SK-N-DZ (cell line): ENCODE measurements around the gene DNASE1L2.

Source experiments
- DNase-seq: peaks from one replicate; pipeline ENCODE4 v3.0.0-alpha.2; 2015; ENCODE audit warnings: low spot score

DNASE1L2 gene

DNA sequence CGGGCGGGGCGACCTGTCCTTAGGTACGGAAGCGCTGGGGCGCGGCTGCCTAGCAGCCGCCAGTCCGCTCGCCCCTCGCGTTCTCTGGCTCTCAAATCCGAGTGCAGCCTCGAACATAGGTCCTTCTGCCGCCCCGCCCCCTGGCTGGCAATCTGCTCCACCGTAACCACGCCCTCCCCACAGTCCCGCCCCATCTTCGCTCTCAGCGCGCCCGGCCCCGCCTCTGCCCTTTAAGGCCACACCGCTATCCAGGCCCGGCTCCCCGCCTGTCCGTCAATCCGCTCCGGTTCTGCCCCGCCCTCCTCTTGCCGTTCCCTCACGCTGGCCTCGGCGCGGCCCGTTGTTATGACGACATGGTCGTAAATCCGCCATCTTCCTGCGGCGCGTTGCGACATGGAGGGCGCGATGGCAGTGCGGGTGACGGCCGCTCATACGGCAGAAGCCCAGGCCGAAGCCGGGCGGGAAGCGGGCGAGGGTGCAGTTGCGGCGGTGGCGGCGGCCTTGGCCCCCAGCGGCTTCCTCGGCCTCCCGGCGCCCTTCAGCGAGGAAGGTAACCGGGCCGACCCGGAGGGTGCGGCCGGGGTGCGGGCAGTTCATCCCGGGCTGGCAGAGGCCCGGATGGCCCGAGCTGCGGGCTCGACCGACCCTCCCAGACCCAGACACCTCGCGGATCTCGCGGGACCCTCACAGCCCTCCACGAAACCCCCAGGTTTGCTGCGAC is 12.9 kb upstream of the DNASE1L2 start, which contains the start of gene E4F1:
E4F1 (plus strand) TSS at position 371 of the 721 bp plus-strand sequence; CDS start at position 394, 23 bp downstream.
- DNase-seq = peak; percentile 99

DNA sequence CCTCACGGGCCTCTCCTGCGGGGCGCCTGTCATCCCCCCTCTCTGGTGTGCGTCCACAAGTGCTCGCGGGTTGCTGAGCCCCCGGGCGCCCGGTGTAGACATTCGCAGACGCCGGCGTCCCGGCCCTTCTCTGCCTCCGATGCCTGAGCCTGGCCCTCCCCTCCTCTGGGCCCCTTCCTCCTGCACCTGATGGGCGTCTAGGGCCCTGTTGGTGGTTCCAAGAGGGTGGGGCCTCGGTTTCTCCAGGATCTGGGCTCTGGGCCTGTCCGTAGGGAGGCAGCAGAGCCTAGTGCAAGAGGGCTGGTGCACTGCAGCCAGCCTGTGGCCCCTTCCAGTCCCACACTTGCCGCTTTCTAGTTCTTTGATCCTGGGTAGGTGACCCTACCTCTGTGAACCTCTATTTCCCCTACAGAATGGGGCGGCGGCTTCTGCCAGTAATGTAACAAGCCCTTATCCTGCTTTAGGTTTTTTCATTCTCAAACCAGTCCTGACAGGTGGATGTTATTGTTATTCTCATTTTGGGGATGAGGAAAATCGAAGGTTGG is 12.2 kb upstream of the DNASE1L2 start:
- peak; percentile 66 for DNase-seq

DNA sequence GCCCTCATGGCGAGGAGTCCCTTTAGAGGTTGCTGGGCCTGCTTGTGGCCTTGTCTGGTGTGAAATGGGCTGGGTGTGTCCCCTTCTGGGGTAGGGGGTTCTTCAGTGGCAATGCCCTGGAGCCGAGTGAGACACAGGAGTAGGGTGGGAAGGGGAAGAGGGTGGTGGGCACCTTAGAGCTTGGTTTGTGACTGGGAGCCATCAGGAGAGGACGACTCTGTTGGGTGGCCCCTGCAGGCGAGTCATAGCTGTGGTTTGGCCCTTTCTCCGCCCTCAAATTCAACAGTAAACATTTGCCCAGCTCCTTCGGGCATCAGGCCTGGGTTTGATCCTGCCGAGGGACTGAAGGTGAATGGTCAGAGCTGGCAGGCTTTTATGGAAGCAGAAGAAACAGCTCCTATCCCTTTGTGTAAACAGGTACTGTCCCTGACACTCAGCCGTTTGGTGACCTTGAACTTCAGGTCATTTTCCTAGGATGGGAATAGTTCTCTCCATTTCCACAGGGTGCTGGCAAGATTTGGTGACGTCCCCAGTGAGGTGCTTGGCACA is 9.9 kb upstream of the DNASE1L2 start:
- DNase-seq = no peak

DNA sequence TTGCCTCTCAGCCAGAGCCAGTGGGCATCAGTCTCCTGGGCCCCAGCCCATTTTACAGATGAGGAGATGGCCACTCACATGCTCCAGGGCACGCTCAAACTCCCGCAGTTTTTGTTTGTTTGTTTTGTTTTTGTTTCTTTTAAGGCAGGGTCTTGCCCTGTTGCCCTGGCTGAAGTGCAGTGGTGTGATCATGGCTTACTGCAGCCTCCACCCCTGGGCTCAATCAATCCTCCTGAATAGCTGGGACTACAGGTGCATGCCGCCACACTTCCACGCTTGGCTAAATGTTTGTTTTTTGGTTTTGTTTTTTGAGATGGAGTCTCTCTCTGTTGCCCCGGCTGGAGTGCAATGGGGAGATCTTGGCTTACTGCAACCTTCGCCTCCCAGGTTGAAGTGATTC is 9.3 kb upstream of the DNASE1L2 start:
- no peak for DNase-seq

DNA sequence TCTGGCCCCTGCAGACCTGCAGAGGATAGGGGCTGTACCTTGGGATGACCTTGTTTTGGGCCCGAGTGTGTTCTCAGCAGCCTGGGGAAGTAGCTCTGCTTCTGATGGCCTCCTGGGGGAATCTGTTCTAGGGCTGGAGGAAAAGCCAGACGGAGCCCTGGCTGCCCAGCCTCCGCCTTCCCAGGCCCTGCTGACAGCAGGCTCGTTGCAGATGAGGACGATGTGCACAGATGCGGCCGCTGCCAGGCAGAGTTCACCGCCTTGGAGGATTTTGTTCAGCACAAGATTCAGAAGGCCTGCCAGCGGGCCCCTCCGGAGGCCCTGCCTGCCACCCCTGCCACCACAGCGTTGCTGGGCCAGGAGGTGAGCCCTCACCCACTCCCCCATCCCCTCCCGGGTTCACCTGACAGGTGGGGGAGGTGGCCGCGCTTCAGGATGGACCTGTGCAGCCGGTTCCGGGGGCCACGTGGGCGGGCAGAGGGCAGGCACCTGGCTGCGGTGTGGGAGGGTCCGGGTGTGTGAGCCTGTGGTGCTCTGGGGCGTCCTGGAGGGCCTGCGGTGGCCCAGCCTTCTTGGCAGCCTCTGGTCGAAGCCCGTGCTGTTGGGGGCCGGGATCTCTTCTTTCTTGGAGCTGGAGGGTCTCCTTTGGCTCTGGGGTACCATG is 8.0 kb upstream of the DNASE1L2 start:
- no peak for DNase-seq

DNA sequence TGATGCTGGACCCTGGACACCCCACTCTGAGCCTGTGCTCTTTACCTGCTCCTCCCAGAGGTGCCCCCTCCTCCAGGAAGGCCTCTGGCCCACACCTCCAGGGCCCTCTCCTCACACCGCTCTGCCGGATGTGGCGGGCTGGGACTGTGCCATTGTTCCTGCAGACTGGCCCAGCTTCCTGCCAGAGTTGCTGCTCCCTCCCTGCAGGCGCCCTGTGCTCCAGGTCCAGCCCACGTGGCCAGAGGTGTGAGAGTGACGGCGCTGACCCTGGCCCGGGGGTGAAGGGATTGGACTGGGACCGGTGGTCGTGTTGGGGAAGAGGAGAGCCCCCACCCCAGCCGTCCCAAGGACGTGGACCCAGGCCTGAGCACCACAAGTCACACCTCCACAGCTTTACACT is 7.2 kb upstream of the DNASE1L2 start:
- DNase-seq = no peak

DNA sequence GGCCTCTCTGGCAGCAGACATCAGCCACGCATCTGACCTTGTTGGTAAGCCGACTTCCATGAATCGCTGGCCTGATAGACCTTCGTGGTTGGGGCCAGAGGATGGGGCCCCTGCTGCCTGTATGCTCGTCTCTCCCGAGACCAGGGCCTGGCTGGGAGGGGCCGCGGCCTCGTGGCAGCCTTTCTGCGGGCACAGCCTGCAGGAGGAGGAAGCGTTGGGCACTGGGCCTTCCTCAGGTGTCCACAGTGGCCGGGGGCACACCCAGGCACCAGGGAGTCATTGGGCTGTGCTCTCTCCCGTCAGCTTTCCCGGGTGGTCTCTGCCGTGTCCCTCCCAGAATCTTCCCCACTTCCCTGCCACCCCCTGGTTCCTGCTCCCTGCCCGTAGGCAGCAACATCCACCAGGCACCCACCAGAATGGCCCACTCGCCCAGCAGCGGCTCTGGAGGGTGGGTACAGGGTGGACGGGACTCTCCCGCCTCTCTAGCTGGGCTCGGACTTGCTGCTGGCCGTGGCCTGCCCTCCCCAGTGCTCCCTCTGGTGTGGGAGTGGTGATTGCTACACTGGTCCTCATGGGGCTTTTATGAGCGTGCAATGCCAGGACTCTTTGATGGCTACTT is 6.5 kb upstream of the DNASE1L2 start:
- DNase-seq = no peak

DNA sequence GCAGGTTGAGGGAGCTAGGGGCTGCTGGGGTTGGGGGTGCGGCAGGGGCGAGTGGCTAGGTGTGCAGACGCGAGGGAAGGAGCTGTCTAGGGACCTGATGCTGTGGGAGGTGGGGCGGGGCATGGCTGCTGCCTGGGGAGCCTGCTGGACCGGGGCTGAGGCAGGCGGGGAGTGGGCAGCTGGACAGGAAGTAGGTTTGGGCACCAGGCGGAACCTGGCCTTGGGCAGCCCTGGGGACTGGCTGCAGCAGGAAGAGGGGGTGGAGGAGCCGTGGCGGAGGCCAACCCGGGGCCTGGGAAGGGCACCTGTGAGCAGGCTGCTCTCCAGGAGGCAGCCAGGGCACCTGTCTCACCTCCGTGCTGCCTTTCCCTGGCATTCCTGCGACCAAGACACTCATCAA is 5.9 kb upstream of the DNASE1L2 start:
- no peak for DNase-seq

DNA sequence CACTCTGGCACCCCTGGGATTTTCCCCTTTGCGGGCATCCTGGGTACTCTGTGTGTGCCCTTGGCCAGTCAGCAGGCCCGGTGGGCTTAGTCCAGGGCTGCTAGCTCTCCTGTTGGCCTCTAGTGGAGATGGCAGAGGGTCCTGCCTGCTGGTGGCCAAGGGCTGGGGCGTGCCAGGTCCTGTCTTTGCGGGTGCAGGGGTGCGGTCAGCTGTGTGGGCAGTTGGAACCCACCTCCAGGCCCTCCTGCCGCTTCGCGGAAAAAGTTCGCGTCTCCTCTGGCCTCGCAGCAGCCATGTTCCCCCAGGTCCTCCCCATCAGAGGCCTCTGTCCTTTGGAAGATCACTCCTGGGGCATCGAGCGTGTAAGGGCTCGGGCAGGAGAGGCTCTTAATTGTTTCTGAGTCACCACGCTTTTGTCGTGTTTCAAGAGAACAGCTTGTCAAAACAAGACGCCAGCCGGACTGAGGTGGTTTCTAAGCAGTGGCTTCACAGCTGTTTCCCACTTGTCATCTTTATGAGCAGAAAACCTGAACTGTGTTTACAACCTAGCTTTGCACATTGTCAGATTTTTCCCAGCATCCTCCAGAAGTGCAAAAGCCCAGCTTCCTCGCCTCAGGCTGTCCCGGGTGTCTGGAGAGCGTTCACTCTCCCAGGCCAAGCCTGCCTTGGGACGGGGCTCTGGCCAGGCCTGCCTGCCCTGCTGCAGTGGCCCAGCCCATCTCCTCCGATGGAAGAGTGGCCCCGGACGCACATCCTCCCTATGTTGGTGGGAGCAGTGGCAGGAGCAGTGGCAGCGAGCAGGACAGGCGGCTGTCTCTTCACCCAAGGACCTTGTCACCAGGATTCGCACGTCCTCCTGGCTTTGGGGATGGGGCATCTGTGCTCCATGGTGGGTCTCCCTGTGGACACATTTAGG is 5.0 kb upstream of the DNASE1L2 start:
- DNase-seq = no peak

DNA sequence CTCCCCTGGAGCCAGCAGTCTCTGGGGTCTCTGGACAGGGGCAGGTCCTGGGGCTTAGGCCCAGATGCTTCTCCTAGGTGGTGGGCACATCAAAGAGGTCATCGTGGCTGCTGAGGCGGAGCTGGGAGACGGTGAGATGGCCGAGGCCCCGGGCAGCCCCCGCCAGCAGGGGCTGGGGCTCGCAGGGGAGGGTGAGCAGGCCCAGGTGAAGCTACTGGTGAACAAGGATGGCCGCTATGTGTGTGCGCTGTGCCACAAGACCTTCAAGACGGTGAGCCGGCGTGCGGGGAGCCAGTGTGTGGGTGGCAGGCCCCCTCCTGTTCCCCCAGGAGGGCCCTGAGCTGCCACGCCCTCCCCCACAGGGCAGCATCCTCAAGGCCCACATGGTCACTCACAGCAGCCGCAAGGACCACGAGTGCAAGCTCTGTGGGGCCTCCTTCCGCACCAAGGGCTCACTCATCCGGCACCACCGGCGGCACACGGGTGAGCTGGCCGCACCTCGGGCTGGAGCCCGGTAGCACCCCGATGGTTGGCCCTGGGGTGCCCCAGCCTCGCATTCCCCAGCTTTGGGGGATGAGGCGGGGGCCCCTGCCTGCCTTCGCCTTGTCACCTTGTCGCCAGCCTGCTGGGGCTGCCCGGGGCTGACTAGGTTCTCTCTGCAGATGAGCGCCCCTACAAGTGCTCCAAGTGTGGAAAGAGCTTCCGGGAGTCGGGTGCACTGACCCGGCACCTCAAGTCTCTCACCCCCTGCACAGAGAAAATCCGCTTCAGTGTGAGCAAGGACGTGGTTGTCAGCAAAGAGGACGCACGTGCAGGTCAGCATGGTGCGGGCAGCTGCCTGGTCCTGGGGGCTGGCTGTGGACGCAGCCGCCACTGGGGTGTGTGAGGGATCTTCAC is 3.9 kb upstream of the DNASE1L2 start:
- no peak for DNase-seq

DNA sequence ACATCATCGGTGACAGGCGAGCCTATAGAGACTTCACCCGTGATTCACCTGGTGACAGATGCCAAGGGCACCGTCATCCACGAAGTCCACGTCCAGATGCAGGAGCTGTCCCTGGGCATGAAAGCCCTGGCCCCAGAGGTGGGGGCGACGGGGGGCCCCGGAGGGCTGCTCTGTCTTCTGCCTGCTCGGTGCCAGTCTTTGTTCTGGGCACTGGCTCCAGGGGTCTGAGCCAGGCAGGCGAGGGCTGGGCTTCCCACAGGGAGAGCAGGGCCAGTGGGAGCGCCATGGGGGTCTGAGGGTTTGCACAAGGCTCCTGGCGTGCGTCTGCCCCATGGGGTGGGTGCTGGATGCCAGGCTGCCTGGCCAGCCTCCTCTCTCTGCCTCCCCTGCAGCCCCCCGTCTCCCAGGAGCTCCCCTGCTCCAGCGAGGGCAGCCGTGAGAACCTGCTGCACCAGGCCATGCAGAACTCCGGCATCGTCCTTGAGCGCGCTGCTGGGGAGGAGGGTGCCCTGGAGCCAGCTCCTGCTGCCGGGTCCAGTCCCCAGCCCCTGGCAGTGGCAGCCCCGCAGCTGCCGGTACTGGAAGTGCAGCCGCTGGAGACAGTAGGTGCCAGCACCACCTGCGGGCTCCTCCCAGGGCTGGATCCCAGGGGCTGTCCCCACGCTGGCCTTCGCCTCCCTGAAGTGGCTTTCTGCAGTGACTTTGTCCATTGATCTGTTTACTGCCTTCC is 3.0 kb upstream of the DNASE1L2 start:
- DNase-seq = no peak

DNA sequence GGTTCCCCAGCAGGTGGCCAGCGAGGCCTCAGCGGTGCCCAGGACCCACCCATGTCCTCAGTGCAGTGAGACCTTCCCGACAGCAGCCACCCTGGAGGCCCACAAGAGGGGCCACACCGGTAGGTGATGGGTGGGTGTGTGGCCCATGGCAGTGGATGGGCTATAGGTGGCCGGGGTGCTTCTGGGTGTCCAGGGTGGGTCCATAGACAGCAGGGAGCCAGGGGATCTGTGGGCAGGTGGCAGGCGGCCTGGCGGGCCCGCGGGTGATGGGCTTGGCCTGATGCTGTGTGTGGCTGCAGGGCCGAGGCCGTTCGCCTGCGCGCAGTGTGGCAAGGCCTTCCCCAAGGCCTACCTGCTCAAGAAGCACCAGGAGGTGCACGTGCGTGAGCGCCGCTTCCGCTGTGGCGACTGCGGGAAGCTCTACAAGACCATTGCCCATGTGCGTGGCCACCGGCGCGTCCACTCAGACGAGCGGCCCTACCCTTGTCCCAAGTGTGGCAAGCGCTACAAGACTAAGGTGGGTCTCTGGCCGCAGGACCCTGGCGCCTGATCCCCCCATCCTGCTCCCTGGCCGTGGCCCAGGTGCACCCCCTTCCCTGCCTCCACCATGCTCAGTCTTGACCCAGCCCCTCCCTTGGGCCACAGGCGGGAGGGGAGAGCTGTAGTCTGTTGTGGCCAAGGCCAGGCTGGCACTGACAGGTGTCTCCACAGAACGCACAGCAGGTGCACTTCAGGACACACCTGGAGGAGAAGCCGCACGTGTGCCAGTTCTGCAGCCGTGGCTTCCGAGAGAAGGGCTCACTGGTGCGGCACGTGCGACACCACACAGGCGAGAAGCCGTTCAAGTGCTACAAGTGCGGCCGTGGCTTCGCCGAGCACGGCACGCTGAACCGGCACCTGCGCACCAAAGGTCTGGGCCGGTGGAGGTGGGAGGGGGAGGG is 2.1 kb upstream of the DNASE1L2 start:
- no peak for DNase-seq

DNA sequence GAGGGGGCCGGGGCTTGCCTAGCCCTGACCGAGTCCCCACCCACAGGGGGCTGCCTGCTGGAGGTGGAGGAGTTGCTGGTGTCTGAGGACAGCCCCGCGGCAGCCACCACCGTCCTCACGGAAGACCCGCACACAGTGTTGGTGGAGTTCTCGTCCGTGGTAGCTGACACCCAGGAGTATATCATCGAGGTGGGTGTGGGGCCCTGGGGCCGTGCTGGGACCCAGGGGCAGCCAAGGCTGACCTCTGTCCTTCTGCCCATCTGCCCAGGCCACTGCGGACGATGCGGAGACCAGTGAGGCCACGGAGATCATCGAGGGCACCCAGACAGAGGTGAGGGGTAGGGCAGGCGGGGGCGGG is 1.5 kb upstream of the DNASE1L2 start:
- DNase-seq = no peak

DNA sequence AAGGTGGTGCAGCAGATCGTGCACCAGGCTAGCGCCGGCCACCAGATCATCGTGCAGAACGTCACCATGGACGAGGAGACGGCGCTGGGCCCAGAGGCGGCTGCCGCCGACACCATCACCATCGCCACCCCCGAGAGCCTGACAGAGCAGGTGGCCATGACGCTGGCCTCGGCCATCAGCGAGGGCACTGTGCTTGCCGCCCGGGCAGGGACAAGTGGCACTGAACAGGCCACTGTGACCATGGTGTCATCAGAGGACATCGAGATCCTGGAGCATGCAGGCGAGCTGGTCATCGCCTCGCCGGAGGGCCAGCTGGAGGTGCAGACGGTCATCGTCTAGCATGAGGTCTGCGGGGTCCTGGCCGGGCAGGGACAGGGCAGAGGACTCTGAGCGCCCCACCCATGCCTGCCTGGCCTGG is 1.0 kb upstream of the DNASE1L2 start:
- DNase-seq = no peak

DNA sequence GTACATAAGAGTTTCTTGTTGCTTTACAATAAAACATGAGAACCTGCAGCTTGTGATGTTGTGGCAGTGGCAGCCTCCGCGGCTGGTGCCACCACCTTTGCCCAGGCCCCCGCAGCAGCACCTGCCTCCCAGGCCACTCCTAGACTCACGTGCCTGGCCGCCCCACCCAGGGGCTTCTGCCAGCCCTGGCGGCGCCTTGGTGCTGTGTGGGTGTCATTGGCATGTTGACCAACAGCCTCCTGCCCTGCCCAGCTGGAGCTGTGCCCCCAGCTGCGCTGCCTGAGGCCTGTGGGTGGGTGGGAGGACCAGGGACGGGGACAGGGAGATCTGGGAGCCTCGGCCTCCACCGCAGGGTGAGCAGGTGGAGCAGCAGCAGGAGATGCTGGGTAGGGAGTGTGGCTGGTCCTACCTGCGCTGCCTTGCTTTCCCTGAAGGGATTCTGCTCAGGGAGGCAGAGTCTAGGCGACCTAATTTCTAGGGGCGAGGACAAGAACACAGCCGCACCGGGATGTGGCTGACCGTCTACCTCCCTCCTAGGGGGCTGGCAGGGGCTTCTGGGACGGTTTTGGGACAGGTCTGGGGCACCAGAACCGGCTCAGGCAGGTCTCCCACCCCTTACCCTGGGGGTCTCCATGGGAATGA is 428 bp upstream of the DNASE1L2 start:
- no peak for DNase-seq

DNA sequence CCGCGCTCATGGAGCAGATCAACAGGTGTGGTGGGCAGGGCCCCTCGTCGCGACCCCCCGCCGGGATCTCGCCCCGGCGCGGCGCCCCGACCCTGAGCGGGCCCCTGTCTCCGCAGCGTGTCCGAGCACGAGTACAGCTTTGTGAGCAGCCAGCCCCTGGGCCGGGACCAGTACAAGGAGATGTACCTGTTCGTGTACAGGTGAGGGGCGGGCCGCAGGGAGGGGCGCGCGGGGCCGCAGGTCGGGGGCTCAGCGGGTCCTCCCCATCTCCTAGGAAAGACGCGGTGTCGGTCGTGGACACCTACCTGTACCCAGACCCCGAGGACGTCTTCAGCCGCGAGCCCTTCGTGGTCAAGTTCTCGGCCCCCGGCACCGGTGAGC is 848 bp downstream of the DNASE1L2 start:
- DNase-seq = no peak

DNA sequence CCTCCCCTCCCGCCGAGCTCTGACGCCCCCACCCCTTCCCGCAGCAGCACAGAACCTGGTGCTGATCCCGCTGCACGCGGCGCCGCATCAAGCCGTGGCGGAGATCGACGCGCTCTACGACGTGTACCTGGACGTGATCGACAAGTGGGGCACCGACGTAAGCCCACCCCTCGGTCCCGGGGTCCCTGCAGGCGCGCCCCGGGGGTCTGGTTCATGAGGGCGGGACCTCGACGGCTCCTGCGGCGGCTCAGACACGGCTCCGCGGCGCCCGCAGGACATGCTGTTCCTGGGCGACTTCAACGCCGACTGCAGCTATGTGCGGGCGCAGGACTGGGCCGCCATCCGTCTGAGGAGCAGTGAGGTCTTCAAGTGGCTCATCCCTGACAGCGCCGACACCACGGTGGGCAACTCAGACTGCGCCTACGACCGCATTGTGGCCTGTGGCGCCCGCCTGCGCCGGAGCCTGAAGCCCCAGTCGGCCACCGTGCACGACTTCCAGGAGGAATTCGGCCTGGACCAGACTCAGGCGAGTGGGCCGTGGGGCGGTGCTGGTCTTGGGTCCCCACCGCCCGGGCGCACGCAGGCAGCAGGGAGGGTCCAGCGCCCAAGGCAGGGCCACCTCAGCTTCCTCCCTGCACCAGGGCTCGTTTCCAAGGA is 1.4 kb downstream of the DNASE1L2 start:
- DNase-seq = no peak
